Fibroblast of skin of left quadriceps (primary cell): ENCODE measurements around the gene SGCG.
"Not testable (repeated sequence)": the region's sequence is repeated elsewhere in the genome, so short reads cannot be mapped to it uniquely, and the experiment has no call there.

ENCODE experiments used
- DNase-seq, 2 experiments: peaks; one replicate each; pipeline ENCODE4 v3.0.0-alpha.2; 2013; ENCODE audit warnings: low read depth in 2 of 2

Gene SGCG

DNA sequence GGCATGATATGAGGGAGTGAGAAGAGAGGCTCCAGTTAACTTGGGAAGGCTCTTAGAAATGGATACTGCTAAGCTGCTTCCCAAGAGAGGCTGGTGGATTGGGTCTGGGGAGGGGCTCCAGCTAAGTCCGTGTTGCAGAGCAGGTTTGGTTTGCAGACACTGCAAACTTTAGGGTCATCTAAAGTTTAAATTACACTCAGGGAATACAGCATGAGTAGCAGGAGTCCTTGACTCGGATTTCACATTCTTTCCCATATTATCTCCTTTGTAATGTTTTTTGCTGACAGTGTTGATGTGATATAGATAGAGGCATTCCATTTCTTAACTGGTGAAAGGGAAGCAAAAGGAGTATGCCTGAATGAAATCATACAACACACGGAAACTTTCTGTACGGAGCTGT is 31.9 kb downstream of the SGCG start:
- DNase-seq = peak; percentile 20 to 27

DNA sequence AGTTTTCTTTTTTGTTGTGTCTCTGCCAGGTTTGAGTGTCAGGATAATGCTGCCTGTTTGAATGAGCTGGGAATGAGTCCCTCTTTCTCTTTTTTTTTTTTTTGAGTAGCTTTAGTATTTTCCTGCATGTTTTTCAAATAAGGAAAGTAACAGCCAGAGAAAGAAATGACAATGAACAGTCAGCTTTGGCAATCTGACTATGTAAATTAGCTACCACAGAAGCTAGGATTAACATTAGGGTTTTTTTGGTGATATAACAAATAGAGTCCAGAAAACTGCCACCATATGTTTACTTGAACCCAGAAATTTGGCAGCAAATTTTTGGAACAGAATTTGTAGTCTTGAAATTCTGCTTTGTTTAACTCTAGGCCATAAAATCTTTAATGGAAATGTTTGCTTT is 50.5 kb downstream of the SGCG start:
- no peak for DNase-seq

DNA sequence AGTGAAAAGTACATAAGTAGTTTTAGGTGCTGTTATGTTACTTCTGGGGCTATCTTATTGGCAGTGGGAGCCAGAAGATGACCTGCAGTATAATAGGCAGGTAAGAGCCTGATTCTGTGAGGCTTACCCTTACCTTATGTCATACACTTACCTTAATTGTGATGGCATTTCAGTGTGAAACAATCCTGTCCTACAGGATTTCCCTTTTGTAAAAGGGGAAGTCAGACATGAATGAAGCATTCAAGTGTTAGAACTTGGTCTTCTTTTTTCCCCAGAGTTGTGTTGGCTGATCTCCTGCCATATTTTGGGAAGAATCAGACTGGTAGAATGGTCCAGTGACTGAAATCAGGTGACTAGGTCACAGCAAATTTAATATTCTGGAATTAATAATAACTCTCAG is 55.2 kb downstream of the SGCG start:
- no peak for DNase-seq

DNA sequence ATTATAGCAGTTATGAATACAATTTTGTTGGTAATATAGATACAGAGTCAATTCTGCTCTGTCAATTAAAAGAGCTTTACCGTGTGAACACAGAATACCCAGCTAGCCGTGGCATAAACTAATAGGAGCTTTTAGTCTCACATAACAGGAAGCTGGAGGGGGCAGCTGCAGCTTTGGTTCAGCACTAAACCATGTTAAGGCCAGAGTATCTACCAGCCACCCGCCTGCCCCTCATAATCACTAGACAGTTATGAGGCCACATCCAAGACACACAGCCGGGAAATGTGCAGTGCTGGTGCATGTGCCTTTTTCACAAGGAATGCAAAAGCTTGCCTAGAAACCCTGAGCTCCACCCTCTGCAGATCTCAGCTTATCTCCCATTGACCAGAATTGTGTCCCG is 62.3 kb downstream of the SGCG start:
- no peak for DNase-seq

DNA sequence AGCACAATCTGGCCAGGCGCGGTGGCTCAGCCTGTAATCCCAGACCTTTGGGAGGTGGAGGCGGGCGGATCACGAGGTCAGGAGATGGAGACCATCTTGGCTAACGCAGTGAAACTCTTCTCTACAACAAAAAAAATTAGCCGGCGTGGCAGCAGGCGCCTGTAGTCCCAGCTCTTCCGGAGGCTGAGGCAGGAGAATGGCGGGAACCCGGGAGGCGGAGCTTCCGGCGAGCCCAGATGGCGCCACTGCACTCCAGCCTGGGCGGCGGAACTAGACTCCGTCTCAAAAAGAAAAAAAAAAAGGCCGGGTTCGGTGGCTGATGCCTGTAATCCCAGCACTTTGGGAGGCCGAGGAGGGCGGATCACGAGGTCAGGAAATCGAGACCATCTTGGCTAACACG is 67.6 kb downstream of the SGCG start:
- not testable (repeated sequence) for DNase-seq

DNA sequence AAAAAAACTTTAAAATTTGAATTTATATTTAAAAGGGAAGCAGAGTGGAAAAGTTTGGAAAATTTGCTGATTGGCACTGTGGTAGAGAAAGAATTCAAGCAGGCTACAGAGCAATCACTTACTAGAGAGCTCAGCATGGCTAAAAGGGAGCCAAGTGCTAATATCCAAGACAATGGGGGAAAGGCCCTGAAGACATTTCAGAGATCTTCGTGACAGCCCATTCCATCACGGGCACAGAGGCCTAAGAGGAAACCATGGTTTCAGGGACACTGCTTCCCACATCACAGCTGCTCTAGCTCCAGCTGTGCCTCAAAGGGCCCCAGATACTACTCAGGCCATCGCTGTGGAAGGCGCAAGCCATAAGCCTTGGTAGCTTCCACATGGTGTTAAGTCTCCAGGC is 73.7 kb downstream of the SGCG start:
- no peak for DNase-seq

DNA sequence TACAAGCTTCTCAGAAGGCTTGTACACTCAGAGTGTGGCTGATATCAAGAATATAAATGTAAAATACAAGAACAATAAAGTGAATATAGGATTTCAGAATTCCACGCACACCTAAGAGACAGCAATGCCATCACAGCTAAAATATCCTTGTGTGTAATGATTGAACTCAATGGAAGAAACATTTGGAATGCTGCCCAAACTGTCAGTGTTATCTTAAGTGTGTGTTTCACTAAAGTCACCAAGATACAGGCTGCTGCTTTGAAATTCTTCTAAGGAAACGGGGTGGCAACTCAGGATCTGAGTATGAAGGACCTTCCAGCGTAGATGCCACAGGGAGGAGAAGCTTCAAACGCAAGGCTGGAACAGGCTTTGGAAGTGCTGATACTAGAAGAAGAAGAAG is 86.8 kb downstream of the SGCG start:
- no peak for DNase-seq

DNA sequence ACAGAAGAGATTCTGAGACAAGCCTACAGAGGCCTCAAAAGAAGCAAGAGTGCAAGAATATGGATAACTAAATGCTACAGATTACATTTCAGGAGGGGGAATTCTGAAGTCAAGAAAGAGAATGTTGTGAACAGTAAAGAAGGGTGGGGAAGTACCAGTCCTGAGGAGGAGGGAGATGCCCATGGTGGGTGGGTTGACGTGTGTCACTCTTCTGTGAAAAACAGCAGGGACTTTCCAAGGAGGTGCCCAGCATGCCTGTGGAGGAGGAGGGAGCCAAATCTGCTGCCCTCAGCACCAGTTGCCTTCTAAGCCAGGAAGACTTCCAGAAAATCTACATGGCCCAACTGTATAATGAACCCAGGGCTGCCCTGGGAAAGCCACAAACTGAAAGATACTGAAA is 87.7 kb downstream of the SGCG start:
- no peak for DNase-seq

DNA sequence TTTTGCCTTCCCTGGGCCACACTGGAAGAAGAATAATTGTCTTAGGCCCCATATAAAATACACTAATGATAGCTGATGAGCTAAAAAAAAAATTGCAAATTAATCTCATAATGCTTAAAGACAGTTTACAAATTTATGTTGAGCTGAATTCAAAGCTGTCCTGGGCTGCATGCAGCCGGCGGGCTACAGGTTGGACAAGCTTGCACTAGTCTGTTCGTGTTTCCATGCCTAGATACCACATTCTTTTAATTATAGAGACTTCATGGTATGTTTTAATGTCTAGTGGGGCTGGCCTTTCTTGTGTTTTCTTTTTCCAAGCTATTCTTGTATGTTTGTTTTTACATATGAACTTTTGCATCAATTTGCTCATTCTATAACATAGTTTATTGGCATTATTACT is 90.6 kb downstream of the SGCG start:
- no peak for DNase-seq

DNA sequence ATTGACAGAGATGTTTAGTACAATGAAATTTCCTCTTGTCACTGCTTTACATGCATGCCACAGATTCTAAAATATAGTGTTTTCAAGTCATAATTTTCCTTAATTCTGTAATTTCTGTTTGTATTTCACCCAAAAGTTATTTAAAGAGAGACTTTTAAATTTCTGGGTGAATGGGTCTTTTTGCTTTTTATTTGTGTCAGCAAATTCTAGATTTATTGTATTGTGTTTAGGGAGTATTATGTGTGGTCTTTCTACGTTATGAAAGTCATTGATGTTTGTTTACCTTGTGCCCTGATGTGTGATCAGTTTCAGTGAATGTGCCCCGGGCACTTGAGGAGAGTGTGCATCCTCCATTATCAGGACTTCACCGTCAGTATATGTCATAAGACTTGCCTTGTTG is 92.7 kb downstream of the SGCG start:
- DNase-seq = no peak

DNA sequence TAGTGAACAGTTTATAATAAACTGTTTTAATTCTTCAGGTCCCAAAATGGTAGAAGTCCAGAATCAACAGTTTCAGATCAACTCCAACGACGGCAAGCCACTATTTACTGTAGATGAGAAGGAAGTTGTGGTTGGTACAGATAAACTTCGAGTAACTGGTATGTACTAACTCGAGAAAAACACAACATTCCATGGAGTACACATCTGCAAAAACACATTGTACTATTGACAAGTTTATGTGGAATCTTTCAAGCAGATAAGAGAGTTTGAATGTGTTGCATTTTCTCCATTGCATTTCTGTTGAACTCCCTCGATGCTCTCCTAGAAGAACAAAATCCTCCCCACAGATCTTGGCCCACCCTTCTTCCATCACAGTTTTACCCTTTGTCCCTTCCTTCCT is 98.5 kb downstream of the SGCG start:
- DNase-seq = no peak

DNA sequence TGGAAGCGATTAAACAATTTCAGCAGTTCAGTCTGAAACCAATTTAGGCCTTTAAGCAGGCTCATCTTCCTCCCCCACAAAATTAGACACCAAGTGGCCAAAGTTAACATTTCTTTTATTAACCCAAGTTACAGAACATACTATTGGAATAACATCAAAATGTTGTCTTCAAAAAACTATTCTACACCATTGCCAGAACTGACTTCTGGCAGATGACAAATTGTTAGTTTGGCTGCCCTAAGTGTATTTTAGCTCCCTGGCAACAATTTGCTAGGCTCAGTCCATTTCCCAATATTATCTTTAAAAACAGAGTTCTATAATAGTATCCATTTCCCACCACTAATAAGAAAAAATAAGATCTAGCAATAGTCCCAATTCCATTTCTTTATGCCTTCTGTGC is 107.8 kb downstream of the SGCG start:
- DNase-seq = no peak

DNA sequence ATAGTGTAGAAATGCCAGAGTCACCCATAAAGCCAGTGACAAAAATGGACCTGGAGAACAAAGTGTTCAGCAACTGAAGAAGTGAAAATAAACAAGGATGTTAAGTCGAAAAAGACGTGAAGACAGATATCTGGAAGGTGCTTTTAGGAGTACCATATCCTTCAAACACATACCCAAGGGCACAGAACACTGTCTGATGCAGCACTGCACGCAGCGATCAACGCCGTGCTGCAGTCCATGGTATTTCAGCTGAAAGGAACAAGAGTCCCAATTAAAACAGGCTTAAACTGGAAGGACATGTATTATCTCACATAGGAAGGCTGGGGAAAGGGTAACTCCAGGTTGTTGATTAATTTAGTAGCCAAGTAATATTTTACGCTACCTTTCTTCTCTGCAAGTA is 108.2 kb downstream of the SGCG start:
- DNase-seq = no peak

DNA sequence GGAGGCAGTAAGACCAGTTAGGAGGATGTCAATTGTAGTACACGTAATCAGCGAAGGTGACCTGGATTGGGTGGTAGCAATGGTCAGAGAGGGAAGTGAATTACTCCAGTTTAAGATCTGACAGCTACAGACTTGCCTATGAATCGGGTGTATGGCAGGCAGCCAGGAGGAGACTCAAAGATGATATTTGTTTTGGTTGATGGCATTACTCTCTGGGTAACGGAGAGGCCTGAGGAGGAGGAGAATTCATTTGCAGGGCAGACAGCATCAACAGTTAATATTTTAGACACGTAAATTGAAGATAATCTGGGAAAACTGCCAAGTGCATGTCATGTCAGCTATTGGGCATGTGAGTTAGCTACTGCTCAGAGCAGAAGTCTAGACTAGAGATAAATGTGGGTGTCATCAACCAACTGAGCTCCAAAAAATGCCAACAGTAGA is 109.2 kb downstream of the SGCG start:
- peak; percentile 20 to 24 for DNase-seq

DNA sequence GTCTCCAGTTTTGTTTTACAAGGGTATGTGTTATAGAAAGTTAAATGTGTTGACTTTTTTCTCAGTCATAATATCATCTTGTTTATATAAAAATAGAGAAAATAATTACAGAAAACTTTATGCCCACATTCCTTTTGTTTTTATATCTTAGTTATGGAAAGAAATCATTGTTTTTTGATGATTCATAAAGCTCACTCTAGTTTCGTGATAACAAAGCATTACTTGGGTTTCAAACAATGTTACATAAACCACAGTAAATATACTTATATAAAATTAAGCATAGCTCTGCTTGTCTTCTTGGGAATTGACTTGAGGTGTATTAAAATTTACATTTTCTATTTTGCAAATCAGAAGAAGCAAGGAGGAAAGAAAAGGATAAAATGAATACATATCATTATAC is 111.8 kb downstream of the SGCG start:
- no peak for DNase-seq

DNA sequence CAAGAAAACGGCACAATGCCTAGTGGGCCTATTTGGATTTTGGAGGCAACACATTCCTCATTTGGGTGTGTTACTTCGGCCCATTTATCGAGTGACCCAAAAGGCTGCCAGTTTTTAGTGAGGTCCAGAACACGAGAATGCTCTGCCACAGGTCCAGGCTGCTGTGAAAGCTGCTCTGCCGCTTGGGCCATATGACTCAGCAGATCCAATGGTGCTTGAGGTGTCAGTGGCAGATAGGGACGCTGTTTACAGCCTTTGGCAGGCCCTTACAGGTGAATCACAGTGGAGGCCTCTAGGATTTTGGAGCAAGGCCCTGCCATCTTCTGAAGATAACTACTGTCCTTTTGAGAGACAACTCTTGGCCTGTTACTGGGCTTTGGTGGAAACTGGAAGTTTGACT is 134.1 kb downstream of the SGCG start:
- not testable (repeated sequence) for DNase-seq

DNA sequence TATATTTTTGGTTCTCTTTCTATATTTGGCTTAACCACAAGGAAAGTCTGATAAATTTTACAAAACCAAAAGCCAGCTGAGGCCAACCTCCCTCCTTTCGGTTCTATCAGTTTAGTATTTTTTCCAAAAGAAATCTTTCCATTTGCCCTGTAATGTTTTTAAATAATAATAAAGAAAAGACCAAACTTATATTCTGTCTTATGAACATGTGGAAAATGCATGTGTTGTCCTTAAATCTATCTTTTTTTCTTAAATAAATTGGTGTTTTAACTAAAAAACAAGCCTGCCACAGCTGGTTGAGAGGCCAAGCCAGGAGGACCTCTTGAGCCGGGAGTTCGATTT is 139.1 kb downstream of the SGCG start:
- DNase-seq = no peak

DNA sequence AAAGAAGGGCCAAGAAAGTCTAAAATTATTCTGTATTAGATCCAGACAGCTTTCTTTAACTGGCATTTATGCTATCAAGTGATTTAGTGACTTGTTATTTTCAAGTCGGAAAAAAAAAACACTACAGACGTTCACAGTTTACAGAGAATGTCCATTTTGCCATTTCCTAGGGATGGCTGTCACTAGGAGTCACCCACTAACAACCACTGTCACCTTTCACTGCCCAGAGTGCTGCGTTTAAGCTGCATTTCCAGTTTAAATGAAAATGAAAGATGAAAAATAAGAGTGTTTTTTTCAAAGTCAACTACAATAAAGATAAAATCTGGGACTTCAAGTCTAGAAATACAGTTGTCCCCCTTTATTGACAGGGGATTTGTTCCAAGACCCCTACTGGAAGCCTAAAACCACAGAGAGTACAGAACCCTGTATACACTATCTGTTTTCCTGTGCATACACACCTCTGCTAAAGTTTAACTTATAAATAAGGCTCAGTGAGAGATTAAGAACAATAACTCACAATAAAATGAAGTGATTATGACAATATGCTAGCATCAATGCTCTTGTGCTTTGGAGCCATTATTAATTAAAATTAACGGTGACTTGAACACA is 140.3 kb downstream of the SGCG start:
- no peak for DNase-seq

DNA sequence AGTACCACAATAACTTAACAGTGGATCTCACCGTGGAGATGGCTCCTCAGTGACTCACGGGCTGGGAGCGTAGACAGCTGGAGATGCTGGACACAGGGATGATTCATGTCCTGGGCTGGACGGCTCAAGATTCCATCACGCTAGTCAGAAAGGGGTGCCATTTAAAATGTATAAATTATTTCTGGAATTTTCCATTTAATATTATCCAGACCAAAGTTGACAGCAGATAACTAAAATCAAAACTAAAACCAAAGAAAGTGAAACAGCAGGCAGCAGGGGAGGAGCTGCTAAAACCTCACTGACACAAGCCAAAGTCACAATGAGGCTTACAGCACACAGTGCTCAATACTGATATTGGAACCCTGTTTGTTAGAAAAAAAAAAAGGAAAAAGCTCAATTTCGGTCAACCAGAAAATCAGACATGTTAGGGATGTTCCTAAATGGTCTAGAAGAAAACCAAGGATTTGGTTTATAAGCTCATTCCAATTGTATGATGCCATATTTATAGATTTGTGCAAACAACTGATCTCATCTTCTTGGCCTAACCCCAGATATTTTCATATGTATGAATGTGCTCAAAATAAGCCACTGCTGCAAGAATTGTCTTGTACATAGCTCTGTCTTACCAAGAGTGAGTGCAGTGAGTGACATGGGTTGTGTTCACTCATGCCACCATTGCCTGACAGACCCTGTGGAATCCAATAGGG is 140.9 kb downstream of the SGCG start:
- DNase-seq = peak; percentile 80 to 82

DNA sequence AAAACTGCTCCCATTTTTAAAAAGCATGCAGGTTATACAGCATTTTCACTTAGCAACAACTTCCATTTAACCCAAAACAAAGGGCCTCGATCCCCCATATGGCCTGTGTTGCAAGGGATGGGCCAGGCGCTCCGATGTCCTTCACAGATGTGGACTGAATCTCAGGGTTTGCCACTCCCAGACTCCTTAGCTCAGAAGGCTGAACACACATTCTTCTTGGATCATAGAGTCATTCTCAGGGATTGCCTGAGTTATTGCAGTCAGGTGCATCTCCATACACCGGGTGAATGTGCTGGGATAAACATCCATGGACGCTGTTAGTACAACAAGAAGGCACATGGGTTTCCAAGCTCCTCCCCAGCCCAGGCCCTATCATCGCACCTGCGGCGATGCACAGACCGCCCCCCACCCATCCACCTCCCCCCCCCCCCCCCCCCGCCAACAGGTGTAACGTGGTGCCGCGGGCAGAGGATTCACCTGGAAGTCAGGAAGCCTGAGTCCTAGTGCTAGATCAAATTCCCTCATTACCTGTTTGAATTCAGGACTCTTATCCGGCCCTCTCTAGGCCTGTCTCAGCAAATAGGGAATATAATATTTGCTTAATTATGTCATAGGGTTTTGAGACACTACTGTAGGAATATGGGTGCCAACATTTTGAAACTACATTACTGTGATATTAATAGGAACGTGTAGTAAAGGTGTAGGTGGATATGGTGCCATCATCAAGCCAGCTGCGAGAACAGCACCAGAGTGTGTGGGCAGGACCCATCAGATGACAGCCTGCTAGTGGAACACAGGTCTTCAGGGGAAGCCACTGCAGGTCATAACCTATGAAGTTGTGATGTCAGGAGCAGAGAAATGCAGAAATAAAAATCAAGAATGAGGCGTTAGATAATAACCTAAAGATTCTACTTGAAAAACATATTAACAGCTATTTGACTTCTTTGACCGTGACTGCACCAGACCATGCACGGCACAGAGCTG is 141.9 kb downstream of the SGCG start:
- no peak for DNase-seq

DNA sequence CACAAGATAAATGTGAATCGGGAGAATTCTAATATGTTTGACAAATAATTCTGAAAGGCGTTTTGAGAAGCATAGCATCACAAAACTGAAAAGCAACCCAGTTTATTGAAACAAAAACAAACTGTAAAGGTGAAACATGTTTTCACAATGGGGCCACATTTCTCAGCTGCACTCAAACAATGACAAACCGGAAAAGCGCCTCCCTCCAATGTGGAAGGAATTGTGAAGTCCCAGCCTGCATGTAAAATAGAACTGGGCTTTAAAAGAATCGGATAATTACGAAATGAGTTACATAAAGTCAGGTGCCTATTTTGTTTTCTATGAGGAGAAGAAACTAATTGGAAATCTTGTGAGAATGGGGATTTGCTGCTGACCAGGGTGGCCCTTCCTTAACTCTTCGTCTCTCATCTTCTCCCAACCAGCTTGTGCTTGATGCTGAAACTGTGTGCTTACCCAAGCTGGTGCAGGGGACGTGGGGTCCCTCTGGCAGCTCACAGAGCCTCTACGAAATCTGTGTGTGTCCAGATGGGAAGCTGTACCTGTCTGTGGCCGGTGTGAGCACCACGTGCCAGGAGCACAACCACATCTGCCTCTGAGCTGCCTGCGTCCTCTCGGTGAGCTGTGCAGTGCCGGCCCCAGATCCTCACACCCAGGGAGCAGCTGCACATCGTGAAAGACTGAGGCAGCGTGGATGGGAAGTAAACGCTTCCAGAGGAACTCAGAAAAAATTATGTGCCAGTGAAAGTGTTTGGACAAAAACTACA is 143.3 kb downstream of the SGCG start:
- no peak for DNase-seq

DNA sequence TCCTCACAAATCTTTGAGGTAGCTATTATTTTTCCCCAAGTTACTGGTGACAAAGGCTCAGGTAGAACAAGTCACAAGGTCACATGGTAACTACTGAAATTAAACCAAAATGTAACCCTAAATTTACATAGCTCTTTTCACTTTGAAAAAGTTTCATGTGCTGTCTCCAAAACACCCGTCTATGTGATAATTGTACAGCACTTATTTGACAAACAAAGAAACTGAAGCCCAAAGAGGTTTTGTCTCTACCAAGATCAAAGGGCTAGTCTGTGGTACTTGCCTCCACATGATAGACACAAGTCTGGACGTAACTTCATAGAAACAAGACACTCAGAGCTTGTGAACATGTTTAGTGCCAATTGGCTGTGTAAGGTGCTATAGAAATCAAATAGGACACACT is 144.4 kb downstream of the SGCG start:
- no peak for DNase-seq
